HepG2 (cell line): ENCODE measurements around the gene KCNQ2. TPM values are rescaled to one million over a fixed set of nuclear protein-coding genes. Genes with fewer than 3 reads are reported as not detected.

ENCODE experiments used
- ATAC-seq: fragments of 200-7000 bp; cut with Tn5 transposase; 3 replicates; pipeline ENCODE4 v1.9.1; 2020; ENCODE audit warnings: mild to moderate bottlenecking, moderate library complexity
- BruUV-seq: library from RNA; stranded (reverse); fragments of 400-500 nt; replicated peaks from 2 replicates; lab custom pipeline; 2021; lab: Mats Ljungman, UMichigan
- CTCF ChIA-PET: fragments of 300-600 bp; formaldehyde crosslinking; extraction: SDS; loops from one replicate; lab custom pipeline; 2021; ENCODE audit warnings: low total read pairs, inconsistent platforms, low intra/inter-chr PET ratio; lab: Yijun Ruan, JAX
- POLR2A ChIA-PET: fragments of 350-600 bp; sonication (Branson Sonifier 250); formaldehyde crosslinking; loops from one replicate; lab custom pipeline; 2020; ENCODE audit warnings: antibody characterized with exemption, inconsistent platforms; lab: Yijun Ruan, JAX
- DNase-seq: peaks from one replicate; pipeline ENCODE4 v3.0.0-alpha.2; 2015; ENCODE audit warnings: low spot score
- FAIRE-seq: peaks from 3 replicates; lab custom pipeline; 2011; peaks lifted over from hg19 to GRCh38; lab: Jason Lieb, UNC
- H2AFZ ChIP-seq: one replicate; pipeline ENCODE4 v1.6.1; 2011; ENCODE audit warnings: low read length, inconsistent platforms
- H3K27ac ChIP-seq: fragments of 300-600 bp; 3 replicates; pipeline ENCODE4 v1.8.0; 2011; ENCODE audit warnings: mixed run types, mild to moderate bottlenecking, mixed read lengths, low read length, inconsistent platforms; ENCODE audit not compliant: insufficient read depth; ENCODE audit errors: extremely low read length
- H3K27me3 ChIP-seq, 2 experiments: fragments of 200-600 bp in 1 of 2; 2 replicates in 1 of 2; 3 replicates in 1 of 2; pipeline versions ENCODE4 v1.6.0 to v1.8.0; 2011; ENCODE audit warnings: low read length in 2 of 2, mild to moderate bottlenecking in 2 of 2, moderate library complexity in 2 of 2, inconsistent platforms in 1 of 2; ENCODE audit not compliant: insufficient read depth in 2 of 2, control insufficient read depth in 1 of 2
- H3K36me3 ChIP-seq, 2 experiments: fragments of 200-600 bp in 1 of 2; replicated peaks in 1 of 2; 2 replicates in 1 of 2; 3 replicates in 1 of 2; pipeline versions ENCODE4 v1.5.1 to v1.8.0; 2011; ENCODE audit warnings: low read length in 2 of 2, inconsistent platforms in 1 of 2; ENCODE audit not compliant: insufficient read depth in 2 of 2, control insufficient read depth in 1 of 2
- H3K4me1 ChIP-seq: 2 replicates; pipeline ENCODE4 v1.5.1; 2012; ENCODE audit warnings: low read length, inconsistent platforms; ENCODE audit not compliant: insufficient read depth
- H3K4me2 ChIP-seq: 2 replicates; pipeline ENCODE4 v1.6.0; 2011; ENCODE audit warnings: low read depth, low read length, inconsistent platforms
- H3K4me3 ChIP-seq, 3 experiments: fragments of 200-600 bp in 1 of 3; sonication (generic), shearing (Covaris generic) in 1 of 3; replicated peaks in 1 of 3; 2 replicates each; pipeline ENCODE4 v1.5.1; 2011 to 2016; ENCODE audit warnings: low read length in 3 of 3, inconsistent platforms in 2 of 3, low read depth in 2 of 3, mild to moderate bottlenecking in 2 of 3, control low read depth in 1 of 3, mixed read lengths in 1 of 3; ENCODE audit not compliant: insufficient read depth in 1 of 3
- H3K79me2 ChIP-seq: one replicate; pipeline ENCODE4 v1.6.1; 2011; ENCODE audit warnings: low read length, inconsistent platforms; ENCODE audit not compliant: insufficient read depth
- H3K9ac ChIP-seq: 2 replicates; pipeline ENCODE4 v1.6.0; 2011; ENCODE audit warnings: mild to moderate bottlenecking, low read depth, low read length, inconsistent platforms; ENCODE audit not compliant: insufficient read depth
- H3K9me3 ChIP-seq: 2 replicates; pipeline ENCODE4 v1.5.1; 2012; ENCODE audit warnings: mild to moderate bottlenecking, low read length
- H4K20me1 ChIP-seq: 2 replicates; pipeline ENCODE4 v1.6.0; 2011; ENCODE audit warnings: inconsistent platforms, mild to moderate bottlenecking, low read length, moderate library complexity; ENCODE audit not compliant: insufficient read depth
- FOXO4 ChIP-seq: sonication (generic); formaldehyde crosslinking; conservative IDR thresholded peaks from 2 replicates; pipeline ENCODE4 v1.8.1; 2023; ENCODE audit warnings: missing genetic modification reagents
- MED13 ChIP-seq: sonication (generic); formaldehyde crosslinking; IDR thresholded peaks from 2 replicates; pipeline ENCODE4 v1.5.0; 2020; ENCODE audit warnings: missing genetic modification reagents
- ZNF451 ChIP-seq: sonication (generic); formaldehyde crosslinking; IDR thresholded peaks from 2 replicates; pipeline ENCODE4 v1.5.0; 2020; ENCODE audit warnings: mild to moderate bottlenecking, missing genetic modification reagents
- WGBS: methylation state at CpG from one replicate; pipeline ENCODE4 v1.1.6; 2017; ENCODE audit warnings: low lambda C conversion rate; 5-methylcytosine and 5-hydroxymethylcytosine counted together
- in situ Hi-C: cut with HindIII; loops from 2 replicates; pipeline ENCODE4 v1.10.0; 2017; ENCODE audit warnings: low pct_unique_long_range_greater_than_20kb; ENCODE audit not compliant: extremely low pct_ligation_motif_present
- intact Hi-C: fragments of 100-400 bp; cut with micrococcal nuclease; formaldehyde crosslinking; loops from one replicate; pipeline ENCODE4 v1.10.0; 2022; ENCODE audit not compliant: unreplicated experiment
- polyA plus RNA-seq, 8 experiments: library from polyadenylated mRNA; depleted of rRNA in 3 of 8; stranded (reverse) in 7 of 8; unstranded in 1 of 8; fragments of >200 nt; fragmentation: Illumina TruSeq in 4 of 8; extraction: Trizol in 4 of 8; gene quantifications; 2 replicates each; pipeline versions ENCODE4 v1.2.1 to v1.2.3, GENCODE V29; 2011 to 2016; ENCODE audit warnings: low read depth in 4 of 8, missing spikeins in 1 of 8, mixed read lengths in 1 of 8; ENCODE audit not compliant: insufficient read depth in 1 of 8
- total RNA-seq, 5 experiments: library from RNA; depleted of rRNA; stranded (reverse); fragments of >200 nt; fragmentation: Illumina TruSeq; extraction: Trizol; gene quantifications; 2 replicates each; pipeline ENCODE4 v1.2.3, GENCODE V29; 2016; ENCODE audit warnings: low read depth in 1 of 5

Gene KCNQ2
- total and polyA plus RNA-seq, 2 of the 13 experiments (the other 11 are each of a cell fraction or from before 2014, with no cell fraction given), result not detected

DNA sequence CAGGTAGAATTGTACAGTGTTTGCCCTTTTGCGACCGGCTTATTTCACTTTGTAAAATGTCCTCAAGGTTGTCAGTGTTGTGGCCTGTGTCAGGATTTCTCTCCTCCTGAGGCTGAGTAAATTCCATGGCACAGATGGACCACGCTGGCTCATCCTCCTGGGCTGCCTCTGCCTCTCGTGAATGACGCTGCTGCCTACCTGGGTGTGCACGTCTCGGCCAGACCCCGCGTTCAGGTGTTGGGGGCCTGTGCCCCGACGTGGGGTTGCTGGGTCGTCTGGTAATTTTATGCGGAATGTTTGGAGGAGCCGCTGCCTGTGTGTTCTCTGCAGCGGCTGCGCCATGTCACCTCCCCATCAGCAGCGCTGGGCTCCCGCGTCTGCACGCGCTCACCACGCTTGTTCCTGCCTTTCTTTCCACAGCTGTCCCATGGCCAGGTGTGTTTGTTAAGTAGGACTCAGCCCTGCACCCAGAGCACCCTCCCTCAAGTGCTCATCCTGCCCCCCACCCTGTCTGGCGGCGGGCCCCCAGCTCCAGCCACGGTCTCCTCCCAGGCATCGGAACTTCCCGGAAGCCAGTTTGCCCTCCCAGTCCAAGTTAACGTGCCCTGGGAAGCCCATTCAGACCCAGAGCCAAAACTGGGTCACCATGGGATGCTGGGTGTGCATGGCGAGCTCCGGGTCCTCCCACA is 75.2 kb downstream of the KCNQ2 start:
- TF ChIP-seq FOXO4 (CRISPR knock-in tag), result 0 out of 2 replicates have a peak, but pooled peaks have one; percentile 68
- TF ChIP-seq MED13 (CRISPR knock-in tag), result no peak
- Histone ChIP-seq H3K9me3 (no peaks in the 10 kb centered on the region), H3K36me3 (no peaks in the 10 kb centered on the region), H3K27ac (no peak overlapping the region), H3K27me3 (peaks cover 49 to 93% of the 10 kb centered on the region in 2 experiments), H3K4me2 (no peak overlapping the region), H3K79me2 (no peaks in the 10 kb centered on the region), H3K9ac (no peak overlapping the region), H3K4me1 (no peaks in the 10 kb centered on the region), H2AFZ (no peak overlapping the region), H4K20me1 (peaks cover 7% of the 10 kb centered on the region; the same call in 1 of the 2 replicates), H3K4me3 (no peak overlapping the region)
- ChIA-PET CTCF (no interaction called here), POLR2A (no interaction called here)
- in situ Hi-C loops (no loop called here), intact Hi-C loops (no loop called here)
- BruUV-seq, result no TSS peak
- FAIRE-seq, result no peak
- no peak for DNase-seq
- WGBS, result 46% methylated on average over 29 of the region's 30 CpGs
- no peak for ATAC-seq

GRCh38 chr20:63396300-63396699 is 76.2 kb downstream of the KCNQ2 start:
- Histone ChIP-seq H3K4me3 (no peak overlapping the region), H3K4me2 (no peak overlapping the region), H3K4me1 (no peaks in the 10 kb centered on the region), H3K36me3 (no peaks in the 10 kb centered on the region), H3K27ac (no peak overlapping the region), H3K9me3 (no peaks in the 10 kb centered on the region), H3K79me2 (no peaks in the 10 kb centered on the region), H4K20me1 (peaks cover 4% of the 10 kb centered on the region; the same call in 1 of the 2 replicates), H2AFZ (no peak overlapping the region), H3K9ac (no peak overlapping the region), H3K27me3 (peaks cover 45 to 91% of the 10 kb centered on the region in 2 experiments)
- whole genome bisulfite sequencing, result 33% methylated on average over 12 of the region's 12 CpGs
- ATAC-seq (no peak), FAIRE-seq (no peak), DNase-seq (no peak)
- BruUV-seq, result no TSS peak
- no peak for TF ChIP-seq ZNF451 (CRISPR knock-in tag)
- in situ Hi-C loops (no loop called here), intact Hi-C loops (no loop called here)
- ChIA-PET POLR2A (no interaction called here), CTCF (no interaction called here)
